GM10266 (cell line): Measurements from ENCODE around the gene PFAS.

Experiments
- DNase-seq: peaks from one replicate; pipeline ENCODE4 v3.0.0; 2012; ENCODE audit errors: extremely low spot score
- CTCF ChIP-seq: IDR thresholded peaks from 2 replicates; pipeline ENCODE4 v1.5.1; 2012; ENCODE audit warnings: mild to moderate bottlenecking, low read depth; ENCODE audit not compliant: control insufficient read depth, insufficient read depth; ENCODE audit errors: missing control alignments

The PFAS gene

GRCh38 chr17:8264836-8265542 lies 15.9 kb downstream of the PFAS start:
- TF ChIP-seq CTCF: no peak

GRCh38 chr17:8266648-8267479 lies 17.8 kb downstream of the PFAS start:
- TF ChIP-seq CTCF: no peak
- no peak for DNase-seq

More at GRCh38 chr17:8264836-8265542, 15.9 kb downstream of the PFAS start:
- no peak for DNase-seq

GRCh38 chr17:8267480-8268147 lies 18.5 kb downstream of the PFAS start:
- TF ChIP-seq CTCF: no peak
- no peak for DNase-seq

GRCh38 chr17:8268550-8269298 lies 19.6 kb downstream of the PFAS start:
- no peak for DNase-seq
- no peak for TF ChIP-seq CTCF

GRCh38 chr17:8272421-8272820 lies 23.3 kb downstream of the PFAS start:
- DNase-seq: no peak
- TF ChIP-seq CTCF: no peak

GRCh38 chr17:8273884-8274444 lies 24.9 kb downstream of the PFAS start:
- TF ChIP-seq CTCF: no peak
- no peak for DNase-seq
